Measurements from ENCODE around the gene AMBRA1. TPM values are rescaled to one million over a fixed set of nuclear protein-coding genes. Genes with fewer than 3 reads are reported as not detected.
"Not testable (repeated sequence)": the region's sequence is repeated elsewhere in the genome, so short reads cannot be mapped to it uniquely, and the experiment has no call there.

Gene AMBRA1
- total and polyA plus RNA-seq, 2 donors = 8.7 to 20.6 TPM

DNA sequence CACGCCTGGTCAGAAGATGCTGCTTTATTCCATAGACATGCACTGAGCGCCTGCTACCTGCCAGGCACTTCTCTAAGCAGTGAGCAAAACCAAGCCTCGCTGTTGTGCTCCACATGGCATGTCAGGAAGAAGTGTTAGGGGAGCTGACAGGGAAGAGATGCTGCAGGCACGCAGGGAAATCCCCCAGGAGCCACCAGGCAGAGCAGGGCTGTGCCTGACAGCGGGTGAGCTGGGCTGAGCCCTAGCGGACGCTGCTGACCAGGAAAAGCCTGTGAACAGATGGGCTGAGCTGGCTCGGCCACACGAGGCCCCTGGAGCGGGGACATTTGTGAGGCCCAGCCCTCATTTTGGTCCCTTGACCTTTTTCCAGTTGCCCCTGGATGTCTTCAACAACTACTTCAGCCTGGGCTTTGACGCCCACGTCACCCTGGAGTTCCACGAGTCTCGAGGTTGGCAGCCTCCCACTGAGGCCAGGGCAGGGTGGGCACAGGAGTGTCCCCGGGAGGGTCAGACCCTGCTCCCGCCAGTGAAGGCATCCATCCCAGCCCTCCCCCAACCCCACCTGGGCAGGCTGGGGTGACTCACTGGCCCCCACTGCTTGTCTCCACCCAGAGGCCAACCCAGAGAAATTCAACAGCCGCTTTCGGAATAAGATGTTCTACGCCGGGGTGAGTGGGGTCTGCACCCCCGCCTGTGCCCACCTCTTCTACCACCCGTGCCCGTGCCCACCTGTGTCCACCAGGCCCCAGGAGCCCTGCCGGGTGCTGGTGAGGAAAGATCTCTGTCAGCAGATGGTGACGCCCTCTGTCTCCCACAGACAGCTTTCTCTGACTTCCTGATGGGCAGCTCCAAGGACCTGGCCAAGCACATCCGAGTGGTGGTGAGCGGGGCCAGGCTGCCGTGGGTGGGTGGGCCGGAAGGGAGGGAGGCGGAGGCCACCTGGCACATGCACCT lies 219.8 kb downstream of the AMBRA1 start:
- Histone ChIP-seq H3K9me3 (ENCODE audit: control insufficient read depth in 2 of 2, insufficient read depth in 1 of 2, low read length in 1 of 2) (no peaks in the 10 kb centered on the region), H3K27me3 (ENCODE audit: control insufficient read depth in 2 of 2, insufficient read depth in 1 of 2, low read length in 1 of 2) (no peaks in the 10 kb centered on the region), H3K27ac (ENCODE audit: low read depth in 1 of 2, low read length in 1 of 2) (no peak overlapping the region), H3K36me3 (ENCODE audit: control insufficient read depth in 2 of 2, insufficient read depth in 2 of 2, low read length in 1 of 2) (peaks cover 79 to 83% of the 10 kb centered on the region in 2 donors), H3K4me1 (ENCODE audit: control insufficient read depth in 2 of 2, insufficient read depth in 2 of 2, low read length in 2 of 2) (no peaks in the 10 kb centered on the region), H3K4me3 (ENCODE audit: low read length in 2 of 2) (no peak overlapping the region)
- 96% methylated on average over 30 of the region's 30 CpGs for WGBS
- DNase-seq (ENCODE audit: low read depth in 6 of 9, low spot score in 9 of 9) = no peak

GRCh38 chr11:46372501-46372900 lies 221.3 kb downstream of the AMBRA1 start:
- 98% methylated on average over 15 of the region's 15 CpGs for WGBS
- not testable (repeated sequence) for H3K4me3 ChIP-seq (ENCODE audit: low read length in 2 of 2); H3K9me3 ChIP-seq (ENCODE audit: control insufficient read depth in 2 of 2, insufficient read depth in 1 of 2, low read length in 1 of 2); H3K27me3 ChIP-seq (ENCODE audit: control insufficient read depth in 2 of 2, insufficient read depth in 1 of 2, low read length in 1 of 2); H3K27ac ChIP-seq (ENCODE audit: low read depth in 1 of 2, low read length in 1 of 2); H3K4me1 ChIP-seq (ENCODE audit: control insufficient read depth in 2 of 2, insufficient read depth in 2 of 2, low read length in 2 of 2); DNase-seq (ENCODE audit: low read depth in 6 of 9, low spot score in 9 of 9)
- peaks cover 78 to 86% of the 10 kb centered on the region in 2 donors for H3K36me3 ChIP-seq (ENCODE audit: control insufficient read depth in 2 of 2, insufficient read depth in 2 of 2, low read length in 1 of 2)

GRCh38 chr11:46372086-46372485 lies 221.7 kb downstream of the AMBRA1 start:
- no peaks in the 10 kb centered on the region for H3K9me3 ChIP-seq (ENCODE audit: control insufficient read depth in 2 of 2, insufficient read depth in 1 of 2, low read length in 1 of 2)
- peaks cover 74 to 81% of the 10 kb centered on the region in 2 donors for H3K36me3 ChIP-seq (ENCODE audit: control insufficient read depth in 2 of 2, insufficient read depth in 2 of 2, low read length in 1 of 2)
- H3K4me3 ChIP-seq (ENCODE audit: low read length in 2 of 2) = no peak overlapping the region
- H3K4me1 ChIP-seq (ENCODE audit: control insufficient read depth in 2 of 2, insufficient read depth in 2 of 2, low read length in 2 of 2) = peaks cover 0 to 7% of the 10 kb centered on the region in 2 donors
- DNase-seq (ENCODE audit: low read depth in 6 of 9, low spot score in 9 of 9) = no peak
- WGBS = 96% methylated on average over 10 of the region's 10 CpGs
- no peaks in the 10 kb centered on the region for H3K27me3 ChIP-seq (ENCODE audit: control insufficient read depth in 2 of 2, insufficient read depth in 1 of 2, low read length in 1 of 2)
- no peak overlapping the region for H3K27ac ChIP-seq (ENCODE audit: low read depth in 1 of 2, low read length in 1 of 2)

GRCh38 chr11:46371262-46371661 lies 222.6 kb downstream of the AMBRA1 start:
- not testable (repeated sequence) for H3K4me3 ChIP-seq (ENCODE audit: low read length in 2 of 2); H3K9me3 ChIP-seq (ENCODE audit: control insufficient read depth in 2 of 2, insufficient read depth in 1 of 2, low read length in 1 of 2); DNase-seq (ENCODE audit: low read depth in 6 of 9, low spot score in 9 of 9); H3K27me3 ChIP-seq (ENCODE audit: control insufficient read depth in 2 of 2, insufficient read depth in 1 of 2, low read length in 1 of 2); H3K27ac ChIP-seq (ENCODE audit: low read depth in 1 of 2, low read length in 1 of 2)
- WGBS = 98% methylated on average over 19 of the region's 19 CpGs
- Histone ChIP-seq H3K4me1 (ENCODE audit: control insufficient read depth in 2 of 2, insufficient read depth in 2 of 2, low read length in 2 of 2) (peaks cover 0 to 11% of the 10 kb centered on the region in 2 donors), H3K36me3 (ENCODE audit: control insufficient read depth in 2 of 2, insufficient read depth in 2 of 2, low read length in 1 of 2) (peaks cover 66 to 75% of the 10 kb centered on the region in 2 donors)

DNA sequence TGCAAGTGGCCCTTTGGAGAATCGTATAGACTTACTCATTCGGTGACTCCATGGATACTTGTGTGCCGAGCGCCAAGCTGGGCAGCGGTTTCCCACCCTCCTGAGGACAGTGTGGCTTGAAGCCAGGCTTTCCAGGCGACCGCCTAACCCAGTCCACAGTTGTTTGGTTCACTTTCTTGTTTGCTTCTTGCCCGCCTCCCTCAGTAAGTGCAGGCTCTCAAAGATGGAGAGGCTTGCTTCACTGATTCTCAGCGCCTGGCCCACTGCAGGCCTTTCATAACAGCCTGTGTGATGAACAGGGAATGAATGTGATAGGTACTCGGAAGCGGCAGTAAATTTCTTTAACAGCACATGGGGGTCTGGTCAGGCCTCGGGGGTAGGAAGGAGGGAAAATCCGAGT lies 223.6 kb downstream of the AMBRA1 start:
- H3K27ac ChIP-seq (ENCODE audit: low read depth in 1 of 2, low read length in 1 of 2) = no peak overlapping the region
- no peaks in the 10 kb centered on the region for H3K27me3 ChIP-seq (ENCODE audit: control insufficient read depth in 2 of 2, insufficient read depth in 1 of 2, low read length in 1 of 2)
- 97% methylated on average over 13 of the region's 13 CpGs for WGBS
- H3K36me3 ChIP-seq (ENCODE audit: control insufficient read depth in 2 of 2, insufficient read depth in 2 of 2, low read length in 1 of 2) = peaks cover 55 to 70% of the 10 kb centered on the region in 2 donors
- H3K4me1 ChIP-seq (ENCODE audit: control insufficient read depth in 2 of 2, insufficient read depth in 2 of 2, low read length in 2 of 2) = peaks cover 0 to 16% of the 10 kb centered on the region in 2 donors
- no peak overlapping the region for H3K4me3 ChIP-seq (ENCODE audit: low read length in 2 of 2)
- no peaks in the 10 kb centered on the region for H3K9me3 ChIP-seq (ENCODE audit: control insufficient read depth in 2 of 2, insufficient read depth in 1 of 2, low read length in 1 of 2)
- DNase-seq (ENCODE audit: low read depth in 6 of 9, low spot score in 9 of 9) = no peak

- Histone ChIP-seq H3K27ac (ENCODE audit: low read depth in 1 of 2, low read length in 1 of 2) (no peak overlapping the region), H3K9me3 (ENCODE audit: control insufficient read depth in 2 of 2, insufficient read depth in 1 of 2, low read length in 1 of 2) (no peaks in the 10 kb centered on the region), H3K4me1 (ENCODE audit: control insufficient read depth in 2 of 2, insufficient read depth in 2 of 2, low read length in 2 of 2) (peaks cover 0 to 16% of the 10 kb centered on the region in 2 donors), H3K27me3 (ENCODE audit: control insufficient read depth in 2 of 2, insufficient read depth in 1 of 2, low read length in 1 of 2) (no peaks in the 10 kb centered on the region), H3K4me3 (ENCODE audit: low read length in 2 of 2) (no peak overlapping the region), H3K36me3 (ENCODE audit: control insufficient read depth in 2 of 2, insufficient read depth in 2 of 2, low read length in 1 of 2) (peaks cover 49 to 66% of the 10 kb centered on the region in 2 donors)
- WGBS = 88% methylated on average over 25 of the region's 25 CpGs
- no peak for DNase-seq (ENCODE audit: low read depth in 6 of 9, low spot score in 9 of 9)
Measured at GRCh38 chr11:46369458-46370152, 224.2 kb downstream of the AMBRA1 start.

GRCh38 chr11:46367916-46368267 lies 225.9 kb downstream of the AMBRA1 start:
- H3K4me3 ChIP-seq (ENCODE audit: low read length in 2 of 2) = no peak overlapping the region
- no peak overlapping the region for H3K27ac ChIP-seq (ENCODE audit: low read depth in 1 of 2, low read length in 1 of 2)
- H3K27me3 ChIP-seq (ENCODE audit: control insufficient read depth in 2 of 2, insufficient read depth in 1 of 2, low read length in 1 of 2) = no peaks in the 10 kb centered on the region
- H3K9me3 ChIP-seq (ENCODE audit: control insufficient read depth in 2 of 2, insufficient read depth in 1 of 2, low read length in 1 of 2) = no peaks in the 10 kb centered on the region
- H3K4me1 ChIP-seq (ENCODE audit: control insufficient read depth in 2 of 2, insufficient read depth in 2 of 2, low read length in 2 of 2) = peaks cover 4 to 27% of the 10 kb centered on the region in 2 donors
- H3K36me3 ChIP-seq (ENCODE audit: control insufficient read depth in 2 of 2, insufficient read depth in 2 of 2, low read length in 1 of 2) = peaks cover 51 to 54% of the 10 kb centered on the region in 2 donors
- DNase-seq (ENCODE audit: low read depth in 6 of 9, low spot score in 9 of 9) = no peak
- WGBS = 90% methylated on average over 12 of the region's 12 CpGs

DNA sequence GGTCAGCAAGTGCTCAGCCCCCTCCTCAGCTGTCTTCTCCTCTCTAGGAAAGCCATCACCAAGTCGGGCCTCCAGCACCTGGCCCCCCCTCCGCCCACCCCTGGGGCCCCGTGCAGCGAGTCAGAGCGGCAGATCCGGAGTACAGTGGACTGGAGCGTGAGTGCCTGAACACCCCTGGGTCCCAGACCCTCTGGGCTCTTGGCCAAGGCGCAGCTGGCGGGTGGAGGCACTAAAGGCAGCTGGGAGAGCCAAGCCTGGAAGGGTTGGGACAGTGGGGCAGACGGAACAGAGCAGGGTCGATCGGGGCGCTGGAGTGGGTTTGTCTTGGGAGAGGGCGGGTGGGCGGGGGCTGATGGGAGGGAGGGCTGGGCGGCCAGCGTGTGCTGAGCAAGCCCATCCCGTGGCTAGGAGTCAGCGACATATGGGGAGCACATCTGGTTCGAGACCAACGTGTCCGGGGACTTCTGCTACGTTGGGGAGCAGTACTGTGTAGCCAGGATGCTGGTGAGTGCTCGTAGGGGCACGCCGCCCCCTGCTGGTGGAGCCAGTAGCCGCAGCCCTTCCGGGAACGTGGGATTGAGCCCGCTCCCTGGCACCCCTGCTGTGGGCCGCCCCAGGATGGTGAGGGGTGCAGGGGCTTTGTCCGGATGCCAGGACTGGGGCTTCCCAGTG lies 226.4 kb downstream of the AMBRA1 start:
- Histone ChIP-seq H3K27ac (ENCODE audit: low read depth in 1 of 2, low read length in 1 of 2) (no peak overlapping the region), H3K4me3 (ENCODE audit: low read length in 2 of 2) (no peak overlapping the region), H3K36me3 (ENCODE audit: control insufficient read depth in 2 of 2, insufficient read depth in 2 of 2, low read length in 1 of 2) (peaks cover 46 to 48% of the 10 kb centered on the region in 2 donors), H3K9me3 (ENCODE audit: control insufficient read depth in 2 of 2, insufficient read depth in 1 of 2, low read length in 1 of 2) (no peaks in the 10 kb centered on the region), H3K4me1 (ENCODE audit: control insufficient read depth in 2 of 2, insufficient read depth in 2 of 2, low read length in 2 of 2) (peaks cover 9 to 32% of the 10 kb centered on the region in 2 donors), H3K27me3 (ENCODE audit: control insufficient read depth in 2 of 2, insufficient read depth in 1 of 2, low read length in 1 of 2) (no peaks in the 10 kb centered on the region)
- 46% methylated on average over 32 of the region's 32 CpGs for whole genome bisulfite sequencing
- DNase-seq (ENCODE audit: low read depth in 6 of 9, low spot score in 9 of 9) = peak in 3 of 9 donors; percentile 62 to 79 (median 79)
